GM21723 (cell line): Measurements from ENCODE around the gene KCTD5.
"Not testable (repeated sequence)": the region's sequence is repeated elsewhere in the genome, so short reads cannot be mapped to it uniquely, and the experiment has no call there.

ENCODE experiments used
- ATAC-seq: cut with Tn5 transposase; IDR thresholded peaks from one replicate; pipeline ENCODE4 v1.9.1; 2021; ENCODE audit warnings: mild to moderate bottlenecking, moderate library complexity; ENCODE audit not compliant: unreplicated experiment

KCTD5 gene, protein sequence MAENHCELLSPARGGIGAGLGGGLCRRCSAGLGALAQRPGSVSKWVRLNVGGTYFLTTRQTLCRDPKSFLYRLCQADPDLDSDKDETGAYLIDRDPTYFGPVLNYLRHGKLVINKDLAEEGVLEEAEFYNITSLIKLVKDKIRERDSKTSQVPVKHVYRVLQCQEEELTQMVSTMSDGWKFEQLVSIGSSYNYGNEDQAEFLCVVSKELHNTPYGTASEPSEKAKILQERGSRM

GRCh38 chr16:2682209-2683021, at the start of gene KCTD5:
Gene KCTD5, plus strand, starts transcription at chr16:2682523. Its CDS starts 26 bp downstream, at chr16:2682549.
- ATAC-seq: peak; percentile 58

DNA sequence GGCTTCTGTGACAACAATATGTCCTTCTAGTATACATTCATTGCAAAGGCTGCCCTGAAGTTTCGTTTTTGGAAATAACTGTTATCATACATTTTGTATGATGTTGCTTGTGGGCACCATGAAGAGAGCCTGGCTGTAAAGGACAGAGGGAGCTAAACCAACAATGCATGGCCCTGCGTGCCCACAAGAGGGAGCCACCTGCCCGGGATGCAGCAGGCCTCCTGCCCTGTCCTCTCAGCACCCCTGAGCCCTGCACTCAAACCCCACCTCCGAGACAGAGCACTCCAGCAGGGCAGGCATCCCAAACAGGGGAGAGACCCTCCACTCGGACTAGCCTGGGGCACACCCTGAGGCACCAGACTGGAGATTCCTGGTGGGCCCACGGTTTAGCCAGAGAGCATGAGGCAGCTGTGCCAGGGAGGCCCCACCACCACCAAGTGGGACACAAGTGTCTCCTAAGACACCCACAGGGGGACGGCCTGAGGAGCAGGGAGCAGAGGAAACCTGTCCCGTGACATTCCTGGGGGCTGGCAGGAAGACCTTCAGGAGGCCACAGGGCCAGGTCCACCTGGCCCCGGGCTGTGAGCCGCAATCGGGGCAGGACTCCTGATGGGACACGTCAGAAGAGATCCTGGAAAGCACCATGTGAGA, 43.1 kb upstream of the KCTD5 start:
- ATAC-seq: peak; percentile 63

GRCh38 chr16:2639722-2640072, 42.6 kb upstream of the KCTD5 start:
- peak; percentile 46 for ATAC-seq

DNA sequence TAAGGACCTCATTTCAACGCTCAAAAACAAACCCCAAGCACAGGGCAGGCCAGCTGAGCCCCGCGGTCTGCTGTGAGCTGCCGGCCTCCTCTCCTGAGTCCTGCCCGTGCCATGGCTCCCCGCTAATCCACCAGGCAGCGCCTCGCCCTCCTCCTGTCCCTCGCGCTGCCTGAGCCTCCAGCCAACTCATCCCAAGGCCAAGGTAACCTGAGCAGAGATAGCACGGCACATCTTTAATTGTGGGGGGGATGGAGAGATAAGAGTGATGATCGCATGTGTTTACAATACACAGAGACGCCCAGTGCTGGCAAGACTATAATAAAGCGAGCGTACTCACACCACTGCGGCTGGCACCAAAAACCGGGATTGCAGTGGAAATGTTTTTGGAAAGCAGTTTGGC, 39.8 kb upstream of the KCTD5 start:
- ATAC-seq: not testable (repeated sequence)

DNA sequence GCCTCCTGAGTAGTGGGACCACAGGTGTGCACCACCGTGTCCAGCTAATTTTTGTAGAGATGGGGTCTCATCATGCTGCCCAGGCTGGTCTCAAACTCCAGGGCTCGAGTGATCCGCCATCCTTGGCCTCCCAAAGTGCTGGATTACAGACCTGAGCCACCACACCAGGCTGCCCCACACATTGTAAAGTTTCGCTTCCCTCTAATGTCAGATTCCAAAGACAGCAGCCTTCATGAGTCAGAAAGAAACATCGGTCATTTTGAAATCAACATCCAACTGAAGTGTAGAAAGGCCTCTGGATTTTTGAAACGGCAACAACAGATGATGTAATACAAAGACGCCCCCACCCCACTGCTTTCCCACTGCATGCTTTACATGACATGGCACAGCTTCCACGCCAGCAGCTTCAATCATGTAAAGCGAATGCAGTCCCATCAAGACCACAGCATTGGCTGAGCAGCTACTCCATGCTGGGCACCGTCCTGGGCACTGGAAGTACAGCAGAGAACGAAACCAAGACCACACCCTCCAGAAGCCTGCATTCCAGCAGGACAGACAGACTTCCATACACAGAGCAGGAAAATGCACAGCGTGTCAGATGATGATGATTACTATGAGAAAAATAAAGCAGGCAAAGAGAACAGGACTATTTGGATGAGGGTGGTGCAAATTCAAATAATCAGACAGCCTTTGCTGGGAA, 37.4 kb upstream of the KCTD5 start:
- ATAC-seq: not testable (repeated sequence)

GRCh38 chr16:2651268-2651871, 31.0 kb upstream of the KCTD5 start:
- not testable (repeated sequence) for ATAC-seq

GRCh38 chr16:2653915-2654314, 28.4 kb upstream of the KCTD5 start:
- not testable (repeated sequence) for ATAC-seq

GRCh38 chr16:2654949-2655348, 27.4 kb upstream of the KCTD5 start:
- not testable (repeated sequence) for ATAC-seq

DNA sequence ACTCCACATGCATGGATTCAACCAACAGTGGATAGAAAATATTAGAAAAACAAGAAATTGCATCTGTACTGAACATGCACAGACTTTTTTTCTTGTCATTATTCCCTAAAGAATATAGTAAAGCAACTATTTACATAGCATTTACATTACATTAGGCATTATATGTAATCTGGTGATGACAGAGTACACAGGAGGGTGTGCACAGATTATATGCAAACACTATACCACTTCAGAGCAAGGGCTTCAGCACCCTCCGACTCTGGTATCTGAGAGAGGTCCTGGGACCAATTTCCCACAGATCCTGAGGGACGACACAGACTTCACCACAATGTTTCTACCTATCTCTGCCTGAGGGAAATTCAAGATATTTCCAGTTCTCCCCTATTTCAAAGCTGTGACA, 25.3 kb upstream of the KCTD5 start:
- ATAC-seq: no peak

- not testable (repeated sequence) for ATAC-seq
These were observed 24.5 kb upstream of the KCTD5 start for GRCh38 chr16:2657803-2658202.

DNA sequence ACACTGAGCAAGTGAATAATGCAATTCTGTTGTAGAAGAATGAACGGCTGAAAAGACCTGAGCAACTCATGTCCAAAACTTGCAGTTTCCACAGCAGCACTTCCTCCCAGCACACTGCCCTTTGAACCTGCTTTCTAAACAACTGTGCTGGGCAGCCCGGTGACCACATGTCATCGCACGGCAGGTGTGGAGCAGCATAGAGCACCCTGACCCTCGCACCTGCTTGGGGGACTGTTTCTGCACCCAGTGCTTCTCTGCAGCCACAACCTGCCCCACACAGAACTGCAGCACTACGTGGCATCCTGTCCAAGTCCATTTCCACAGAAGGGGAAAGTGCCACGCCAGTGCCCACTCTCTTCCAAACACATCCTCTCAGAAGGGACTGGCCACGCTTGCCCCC, 22.8 kb upstream of the KCTD5 start:
- not testable (repeated sequence) for ATAC-seq

DNA sequence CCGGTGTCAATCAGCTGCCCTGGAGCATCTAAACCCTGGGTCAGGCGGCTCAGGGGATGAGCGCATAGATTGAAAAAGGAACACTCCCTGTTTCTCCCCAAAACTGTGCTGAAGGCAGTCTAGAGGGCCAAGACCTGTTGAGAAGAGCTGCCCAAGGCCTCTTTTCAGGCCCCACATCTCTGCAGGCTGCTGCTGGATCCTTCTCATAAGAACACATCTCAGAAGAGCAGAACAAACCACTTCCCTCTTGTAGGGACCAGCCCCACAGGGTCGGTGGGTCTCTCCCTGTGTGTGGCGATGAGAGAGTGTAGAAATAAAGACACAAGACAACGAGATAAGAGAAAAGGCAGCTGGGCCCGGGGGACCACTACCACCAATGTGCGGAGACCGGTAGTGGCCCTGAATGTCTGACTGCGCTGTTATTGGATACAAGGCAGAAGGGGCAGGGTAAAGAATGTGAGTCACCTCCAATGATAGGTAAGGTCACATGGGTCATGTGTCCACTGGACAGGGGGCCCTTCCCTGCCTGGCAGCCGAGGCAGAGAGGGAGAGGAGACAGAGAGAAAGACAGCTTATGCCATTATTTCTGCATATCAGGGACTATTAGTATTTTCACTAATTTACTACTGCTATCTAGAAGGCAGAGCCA, 22.2 kb upstream of the KCTD5 start:
- ATAC-seq: not testable (repeated sequence)

DNA sequence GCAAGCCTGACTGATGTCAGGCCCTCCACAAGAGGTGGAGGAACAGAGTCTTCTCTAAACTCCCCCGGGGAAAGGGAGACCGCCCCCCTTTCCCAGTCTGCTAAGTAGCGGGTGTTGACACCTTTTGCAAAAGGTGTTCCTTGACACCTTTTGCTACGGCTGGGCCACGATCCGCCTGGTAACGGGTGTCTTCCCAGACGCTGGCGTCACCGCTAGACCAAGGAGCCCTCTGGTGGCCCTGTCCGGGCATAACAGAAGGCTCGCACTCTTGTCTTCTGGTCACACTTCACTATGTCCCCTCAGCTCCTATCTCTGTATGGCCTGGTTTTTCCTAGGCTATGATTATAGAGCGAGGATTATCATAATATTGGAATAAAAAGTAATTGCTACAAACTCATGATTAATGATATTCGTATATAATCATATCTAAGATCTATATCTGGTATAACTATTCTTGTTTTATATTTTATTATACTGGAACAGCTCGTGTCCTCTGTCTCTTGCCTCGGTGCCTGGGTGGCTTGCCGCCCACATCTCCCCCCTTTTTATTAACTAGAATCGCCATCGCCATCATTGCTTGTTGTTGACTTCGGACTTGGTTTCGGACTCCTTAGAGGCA, 21.5 kb upstream of the KCTD5 start:
- ATAC-seq: not testable (repeated sequence)

DNA sequence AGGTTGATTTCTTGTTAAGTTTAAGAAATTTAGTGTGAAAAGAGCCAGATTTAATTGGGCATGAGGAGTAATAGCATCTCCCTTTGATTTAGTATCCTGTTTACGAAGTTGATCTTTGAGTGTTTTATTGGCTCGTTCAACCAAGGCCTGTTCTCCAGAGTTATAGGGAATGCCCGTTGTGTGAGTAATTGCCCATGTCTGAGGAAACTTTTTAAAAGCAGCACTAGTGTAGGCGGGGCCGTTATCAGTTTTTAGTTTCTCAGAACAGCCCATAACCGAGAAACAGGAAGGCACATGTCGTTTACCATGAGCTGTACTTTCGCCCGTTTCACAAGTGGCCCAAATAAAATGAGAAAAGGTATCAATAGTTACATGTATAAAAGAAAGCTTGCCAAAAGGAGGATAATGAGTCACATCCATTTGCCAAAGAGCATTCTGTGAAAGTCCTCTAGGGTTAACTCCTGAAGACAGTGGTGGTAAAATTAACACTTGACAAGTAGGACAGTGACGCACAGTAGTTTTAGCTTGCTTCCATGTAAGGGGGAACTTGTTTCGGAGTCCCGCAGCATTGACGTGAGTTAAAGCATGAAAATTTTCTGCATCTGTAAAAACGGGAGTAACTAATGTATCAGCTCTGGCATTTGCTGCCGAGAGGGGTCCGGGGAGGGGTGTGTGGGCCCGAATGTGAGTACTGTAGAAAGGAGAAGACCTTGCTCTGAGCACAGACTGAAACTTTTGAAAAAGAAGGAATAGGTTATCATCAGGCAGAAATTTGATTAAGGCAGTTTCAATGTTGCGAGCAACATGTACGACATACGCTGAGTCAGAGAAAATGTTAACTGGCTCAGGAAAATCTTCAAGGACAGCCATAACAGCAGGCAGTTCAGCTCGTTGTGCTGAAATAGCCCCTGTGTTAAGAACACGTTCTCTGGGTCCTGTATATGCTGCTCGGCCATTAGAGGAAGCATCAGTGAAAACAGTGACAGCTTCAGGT, 18.5 kb upstream of the KCTD5 start:
- ATAC-seq: no peak

DNA sequence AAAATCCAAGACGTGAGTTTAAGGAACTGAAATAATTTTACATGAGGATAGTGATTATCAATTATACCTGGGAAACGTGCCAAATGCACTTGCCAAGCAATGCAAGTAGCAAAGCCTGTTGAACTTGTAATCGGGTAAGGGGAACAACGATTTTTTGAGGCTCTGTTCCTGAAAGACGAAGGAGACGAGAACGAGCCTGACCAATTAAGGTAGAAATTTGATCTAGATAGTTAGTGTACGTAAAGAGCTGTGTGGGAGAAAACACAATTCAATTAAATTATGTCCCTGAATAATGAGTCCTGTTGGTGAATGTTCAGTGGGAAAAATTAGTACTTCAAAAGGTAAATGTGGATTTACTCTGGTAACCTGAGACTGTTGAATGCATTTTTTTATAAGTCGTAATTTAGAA, 17.7 kb upstream of the KCTD5 start:
- ATAC-seq: no peak

DNA sequence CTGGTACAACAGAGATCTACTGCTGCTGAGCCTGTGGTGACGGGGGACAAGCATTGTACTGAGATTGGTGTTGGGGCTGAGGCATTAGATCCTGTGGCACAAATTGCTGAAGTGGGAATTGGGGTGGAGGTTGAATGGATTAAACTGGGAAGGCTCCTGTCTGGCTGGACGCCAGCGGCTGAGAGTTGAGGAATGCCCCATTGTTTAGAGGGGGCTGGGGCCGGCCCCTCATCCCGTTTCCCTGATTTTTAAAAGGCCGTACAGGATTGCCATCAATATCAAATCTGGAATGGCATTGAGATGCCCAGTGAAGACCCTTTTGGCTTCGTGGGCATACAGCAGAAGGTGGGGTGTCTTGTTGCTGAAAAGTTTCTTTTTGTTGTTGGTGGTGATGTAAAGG, 15.7 kb upstream of the KCTD5 start:
- ATAC-seq: not testable (repeated sequence)

- ATAC-seq: not testable (repeated sequence)
These were observed 12.7 kb upstream of the KCTD5 start for GRCh38 chr16:2669587-2669986.

DNA sequence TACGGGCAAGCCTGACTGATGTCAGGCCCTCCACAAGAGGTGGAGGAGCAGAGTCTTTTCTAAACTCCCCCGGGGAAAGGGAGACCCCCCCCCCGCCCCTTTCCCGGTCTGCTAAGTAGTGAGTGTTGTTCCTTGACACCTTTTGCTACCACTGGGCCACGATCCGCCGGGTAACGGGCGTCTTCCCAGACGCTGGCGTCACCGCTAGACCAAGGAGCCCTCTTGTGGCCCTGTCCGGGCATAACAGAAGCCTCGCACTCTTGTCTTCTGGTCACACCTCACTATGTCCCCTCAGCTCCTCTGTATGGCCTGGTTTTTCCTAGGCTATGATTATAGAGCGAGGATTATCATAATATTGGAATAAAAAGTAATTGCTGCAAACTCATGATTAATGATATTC, 12.3 kb upstream of the KCTD5 start:
- ATAC-seq: not testable (repeated sequence)

DNA sequence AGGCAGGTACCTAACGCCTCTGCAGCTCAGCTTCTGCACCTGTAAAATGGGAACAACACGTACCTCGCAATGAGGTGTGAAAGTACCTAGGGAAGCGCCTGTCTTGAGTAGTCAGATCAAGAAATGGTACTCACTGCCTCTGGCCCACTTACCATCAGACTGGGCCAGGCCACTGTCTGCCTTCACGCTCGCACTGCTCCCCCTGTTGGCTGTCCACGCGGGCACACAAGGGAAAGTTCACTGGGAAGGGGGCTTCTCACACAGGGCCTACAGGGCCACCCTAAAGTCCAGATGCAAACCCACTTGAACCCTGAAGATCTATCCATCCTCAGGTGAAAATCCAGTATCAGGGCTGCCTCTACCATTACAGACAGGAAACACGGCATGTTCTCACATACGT, 11.1 kb upstream of the KCTD5 start:
- not testable (repeated sequence) for ATAC-seq
